ENCODE data around the gene FFAR2. TPM values are rescaled to one million over a fixed set of nuclear protein-coding genes. Genes with fewer than 3 reads are reported as not detected.
"Not testable (repeated sequence)": the region's sequence is repeated elsewhere in the genome, so short reads cannot be mapped to it uniquely, and the experiment has no call there.

The FFAR2 gene
- total RNA-seq: not detected

DNA sequence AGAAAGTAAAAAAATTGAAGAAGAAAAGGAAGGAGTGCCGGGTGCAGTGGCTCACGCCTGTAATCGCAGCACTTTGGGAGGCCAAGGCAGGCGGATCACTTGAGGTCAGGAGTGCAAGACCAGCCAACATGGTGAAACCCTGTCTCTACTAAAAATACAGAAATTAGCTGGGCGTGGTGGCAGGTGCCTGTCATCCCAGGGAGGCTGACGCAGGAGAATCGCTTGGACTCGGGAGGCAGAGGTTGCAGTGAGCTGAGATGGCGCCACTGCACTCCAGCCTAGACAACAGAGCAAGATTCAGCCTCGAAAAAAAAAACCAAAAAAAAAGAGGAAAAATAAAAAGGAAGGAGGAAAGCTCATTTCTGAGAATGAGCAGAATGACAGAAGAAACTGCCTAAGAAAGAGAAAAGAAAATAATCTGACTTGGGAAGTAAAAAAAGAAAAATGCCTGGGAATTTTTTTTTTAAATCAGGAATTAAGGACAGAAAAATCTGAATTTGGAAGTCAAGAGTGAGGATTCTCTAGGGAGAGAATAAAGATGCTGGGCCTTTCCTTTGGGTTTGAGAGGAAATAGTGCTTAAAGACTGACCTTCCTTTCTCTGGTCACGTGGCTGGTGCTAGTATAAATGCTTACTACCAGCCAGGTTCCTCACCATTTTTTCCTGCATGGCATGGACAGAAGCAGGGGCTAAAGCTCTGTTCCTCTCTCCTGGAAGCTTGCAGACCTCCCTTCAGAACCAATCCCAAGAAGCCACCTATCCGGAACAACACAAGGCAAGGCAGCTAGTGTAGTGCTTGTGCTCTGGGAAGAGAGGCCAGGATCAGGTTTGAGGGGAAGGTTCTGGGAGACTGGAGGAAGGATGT is at the start of gene FFAR2:
TSS of gene FFAR2 (plus strand) at position 652 of the 864 bp plus-strand sequence. CDS start 1,458 bp downstream, outside the sequence.
- H3K9me3 Mint-ChIP-seq: no peaks in the 10 kb centered on the region
- ATAC-seq (no peak), DNase-seq (no peak)
- H3K27me3 Mint-ChIP-seq (ENCODE audit: low read depth): peaks cover 8% of the 10 kb centered on the region
- no peaks in the 10 kb centered on the region for H3K36me3 Mint-ChIP-seq (ENCODE audit: insufficient read depth)
- peaks cover 42% of the 10 kb centered on the region for H3K4me1 Mint-ChIP-seq (ENCODE audit: low read depth)
- H3K4me3 Mint-ChIP-seq: no peak within 1 kb of the TSS

DNA sequence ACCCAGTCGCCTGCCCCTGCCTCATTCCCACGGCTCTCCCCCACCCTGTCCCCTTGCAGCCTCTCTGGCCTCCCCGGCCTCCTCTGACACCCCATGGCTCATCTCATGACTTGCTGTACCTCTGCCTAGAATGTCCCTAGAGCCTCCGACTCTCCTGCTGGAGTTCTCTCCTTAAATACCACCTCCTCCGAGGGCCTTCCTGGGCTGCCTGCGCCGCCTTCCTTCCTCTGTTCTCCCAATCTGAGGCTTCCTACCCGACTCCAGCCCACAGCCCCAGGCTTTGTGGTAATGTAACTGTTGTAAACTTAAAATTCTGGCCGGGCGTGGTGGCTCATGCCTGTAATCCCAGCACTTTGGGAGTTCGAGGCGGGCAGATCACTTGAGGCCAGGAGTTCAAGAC is 49.5 kb upstream of the FFAR2 start:
- ATAC-seq (no peak), DNase-seq (no peak)
- no peaks in the 10 kb centered on the region for H3K9me3 Mint-ChIP-seq
- H3K4me3 Mint-ChIP-seq: no peak overlapping the region
- no peaks in the 10 kb centered on the region for H3K27me3 Mint-ChIP-seq (ENCODE audit: low read depth)
- no peaks in the 10 kb centered on the region for H3K4me1 Mint-ChIP-seq (ENCODE audit: low read depth)
- no peaks in the 10 kb centered on the region for H3K36me3 Mint-ChIP-seq (ENCODE audit: insufficient read depth)

DNA sequence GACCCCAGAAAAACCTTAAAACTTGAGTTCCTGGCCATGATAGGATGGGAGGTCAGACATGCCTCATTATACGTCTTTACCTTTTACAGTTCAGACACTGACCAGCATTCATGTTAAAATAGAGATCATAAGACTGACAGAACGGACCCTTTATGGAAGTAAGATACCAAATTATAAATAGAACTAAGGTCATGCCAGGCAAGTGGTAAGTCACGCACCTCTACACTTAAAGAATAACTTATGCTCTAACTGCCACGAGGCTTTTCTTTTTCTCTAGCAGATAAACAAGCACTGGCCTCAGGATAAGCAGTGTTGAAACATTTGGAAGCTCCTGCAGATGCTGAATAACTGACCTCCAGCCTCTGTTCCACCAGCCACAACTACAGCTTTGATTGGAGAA is 48.8 kb upstream of the FFAR2 start:
- Mint-ChIP-seq H3K9me3 (no peaks in the 10 kb centered on the region), H3K27me3 (ENCODE audit: low read depth) (no peaks in the 10 kb centered on the region), H3K4me3 (no peak overlapping the region), H3K36me3 (ENCODE audit: insufficient read depth) (no peaks in the 10 kb centered on the region), H3K4me1 (ENCODE audit: low read depth) (no peaks in the 10 kb centered on the region)
- ATAC-seq: no peak
- DNase-seq: no peak

DNA sequence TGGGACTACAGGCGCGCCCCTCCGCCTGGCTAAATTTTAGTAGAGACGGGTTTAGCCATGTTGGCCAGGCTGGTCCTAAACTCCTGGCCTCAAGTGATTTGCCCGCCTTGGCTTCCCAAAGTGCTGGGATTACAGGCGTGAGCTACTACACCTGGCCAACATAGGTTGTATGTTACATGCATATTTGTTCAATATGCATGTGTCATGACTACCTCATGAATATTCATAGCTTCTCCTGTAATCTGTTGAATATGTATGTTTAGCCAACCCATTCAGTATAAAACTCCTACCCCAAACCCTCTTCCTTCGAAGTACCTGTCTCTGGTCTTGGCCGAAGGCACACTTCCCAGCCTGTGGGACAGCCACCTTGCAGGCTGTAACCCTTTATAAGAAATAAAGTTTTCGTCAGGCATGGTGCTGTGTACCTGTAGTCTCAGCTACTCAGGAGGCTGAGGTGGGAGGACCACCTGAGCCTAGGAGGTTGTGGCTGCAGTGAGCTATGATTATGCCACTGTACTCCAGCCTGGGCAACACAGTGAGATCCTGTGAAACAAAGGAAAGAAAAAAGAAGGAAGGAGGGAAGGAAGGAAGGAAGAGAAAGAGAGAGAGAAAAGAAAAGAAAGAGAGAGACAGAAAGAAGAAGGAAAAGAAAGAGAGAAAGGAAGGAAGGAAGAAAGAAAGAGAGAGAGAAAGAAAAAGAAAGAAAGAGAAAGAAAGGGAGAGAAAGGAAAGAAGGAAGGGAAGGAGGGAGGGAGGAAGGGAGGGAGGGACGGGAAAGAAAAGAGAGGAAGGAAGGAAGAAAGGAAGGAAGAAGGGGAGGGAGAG is 47.9 kb upstream of the FFAR2 start:
- H3K9me3 Mint-ChIP-seq: no peaks in the 10 kb centered on the region
- no peak for ATAC-seq
- H3K36me3 Mint-ChIP-seq (ENCODE audit: insufficient read depth): no peaks in the 10 kb centered on the region
- H3K4me3 Mint-ChIP-seq: no peak overlapping the region
- no peaks in the 10 kb centered on the region for H3K27me3 Mint-ChIP-seq (ENCODE audit: low read depth)
- H3K4me1 Mint-ChIP-seq (ENCODE audit: low read depth): peaks cover 3% of the 10 kb centered on the region
- DNase-seq: no peak

DNA sequence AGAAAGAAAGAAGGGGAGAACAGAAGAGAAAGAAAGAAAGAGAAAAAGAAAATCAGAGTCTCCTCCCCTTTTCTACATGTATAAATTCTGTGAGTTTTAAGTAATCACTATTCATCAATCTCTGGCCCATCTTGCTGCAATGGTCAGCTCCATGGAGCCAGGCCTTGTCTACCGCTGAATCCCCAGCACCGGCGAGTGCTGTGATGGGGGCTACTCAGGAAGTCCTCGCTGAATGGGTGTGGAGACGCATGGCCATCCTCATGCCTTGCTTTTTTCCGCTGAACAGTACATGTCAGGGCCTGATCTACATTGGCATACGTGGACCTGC is 47.3 kb upstream of the FFAR2 start:
- H3K9me3 Mint-ChIP-seq: no peaks in the 10 kb centered on the region
- ATAC-seq (no peak), DNase-seq (no peak)
- H3K4me3 Mint-ChIP-seq: no peak overlapping the region
- no peaks in the 10 kb centered on the region for H3K27me3 Mint-ChIP-seq (ENCODE audit: low read depth)
- peaks cover 5% of the 10 kb centered on the region for H3K4me1 Mint-ChIP-seq (ENCODE audit: low read depth)
- no peaks in the 10 kb centered on the region for H3K36me3 Mint-ChIP-seq (ENCODE audit: insufficient read depth)

DNA sequence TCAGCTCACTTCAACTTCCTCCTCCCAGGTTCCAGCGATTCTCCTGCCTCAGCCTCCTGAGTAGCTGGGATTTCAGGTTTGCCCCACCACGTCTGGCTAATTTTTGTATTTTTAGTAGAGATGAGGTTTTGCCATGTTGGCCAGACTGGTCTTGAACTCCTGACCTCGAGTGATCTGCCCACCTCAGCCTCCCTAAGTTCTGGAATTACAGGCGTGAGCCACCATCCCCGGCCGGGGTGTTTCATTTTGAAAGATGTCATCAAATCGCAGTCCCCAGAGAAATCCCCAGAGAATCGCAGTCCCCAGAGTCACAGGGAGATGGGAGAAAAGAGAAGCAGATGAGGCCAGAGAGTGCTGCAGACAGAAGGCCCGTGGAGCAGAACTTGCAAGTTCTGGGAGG is 46.6 kb upstream of the FFAR2 start:
- H3K4me1 Mint-ChIP-seq (ENCODE audit: low read depth); H3K4me3 Mint-ChIP-seq; H3K36me3 Mint-ChIP-seq (ENCODE audit: insufficient read depth); H3K9me3 Mint-ChIP-seq; DNase-seq; ATAC-seq; H3K27me3 Mint-ChIP-seq (ENCODE audit: low read depth): not testable (repeated sequence)

DNA sequence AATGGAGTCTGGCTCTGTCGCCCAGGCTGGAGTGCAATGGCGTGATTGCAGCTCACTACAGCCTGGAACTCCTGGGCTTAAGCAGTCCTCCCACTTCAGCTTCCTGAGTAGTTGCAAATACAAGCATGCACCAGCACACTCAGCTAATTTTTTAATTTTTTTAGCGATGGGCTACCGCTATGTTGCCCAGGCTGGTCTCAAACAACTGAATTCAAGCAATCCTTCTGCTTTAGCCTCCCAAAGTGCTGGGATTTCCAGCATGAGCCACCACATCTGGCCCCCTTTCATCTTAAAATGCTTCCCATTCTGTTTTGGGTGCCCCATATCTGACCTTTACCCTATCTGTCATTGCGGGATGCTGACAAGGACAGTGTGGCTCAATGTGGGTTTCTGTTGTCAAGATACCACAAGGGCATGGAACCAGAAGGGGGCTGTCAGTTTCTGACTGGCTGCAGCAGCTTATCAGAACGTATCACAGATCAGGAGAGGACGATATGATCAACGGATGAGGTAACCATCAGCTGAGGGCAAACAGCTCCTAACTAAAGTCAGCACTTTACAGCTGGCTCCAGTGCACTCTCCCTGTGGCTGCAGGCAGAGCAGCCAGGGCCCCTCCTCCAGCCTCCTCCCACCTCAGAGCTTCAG is 44.8 kb upstream of the FFAR2 start:
- no peak for DNase-seq
- no peaks in the 10 kb centered on the region for H3K36me3 Mint-ChIP-seq (ENCODE audit: insufficient read depth)
- peak in 1 of 2 donors; percentile 52 for ATAC-seq
- H3K9me3 Mint-ChIP-seq: no peaks in the 10 kb centered on the region
- H3K4me3 Mint-ChIP-seq: no peak overlapping the region
- H3K4me1 Mint-ChIP-seq (ENCODE audit: low read depth): peaks cover 5% of the 10 kb centered on the region
- H3K27me3 Mint-ChIP-seq (ENCODE audit: low read depth): no peaks in the 10 kb centered on the region

- DNase-seq: no peak
- Mint-ChIP-seq H3K27me3 (ENCODE audit: low read depth) (no peaks in the 10 kb centered on the region), H3K9me3 (no peaks in the 10 kb centered on the region), H3K4me1 (ENCODE audit: low read depth) (peaks cover 5% of the 10 kb centered on the region), H3K36me3 (ENCODE audit: insufficient read depth) (no peaks in the 10 kb centered on the region), H3K4me3 (no peak overlapping the region)
- ATAC-seq: peak; percentile 86 to 91
These were observed 43.0 kb upstream of the FFAR2 start for GRCh38 chr19:35404879-35405622.

GRCh38 chr19:35407619-35408018 is 40.4 kb upstream of the FFAR2 start:
- H3K4me3 Mint-ChIP-seq: no peak overlapping the region
- DNase-seq: no peak
- peaks cover 2% of the 10 kb centered on the region for H3K27me3 Mint-ChIP-seq (ENCODE audit: low read depth)
- peaks cover 5% of the 10 kb centered on the region for H3K4me1 Mint-ChIP-seq (ENCODE audit: low read depth)
- H3K36me3 Mint-ChIP-seq (ENCODE audit: insufficient read depth): no peaks in the 10 kb centered on the region
- H3K9me3 Mint-ChIP-seq: no peaks in the 10 kb centered on the region
- ATAC-seq: no peak

GRCh38 chr19:35408284-35409171 is 39.5 kb upstream of the FFAR2 start:
- no peaks in the 10 kb centered on the region for H3K36me3 Mint-ChIP-seq (ENCODE audit: insufficient read depth)
- DNase-seq (no peak), ATAC-seq (no peak)
- H3K27me3 Mint-ChIP-seq (ENCODE audit: low read depth): peaks cover 7% of the 10 kb centered on the region
- peaks cover 5% of the 10 kb centered on the region for H3K4me1 Mint-ChIP-seq (ENCODE audit: low read depth)
- H3K4me3 Mint-ChIP-seq: no peak overlapping the region
- no peaks in the 10 kb centered on the region for H3K9me3 Mint-ChIP-seq

- no peak overlapping the region for H3K4me3 Mint-ChIP-seq
- H3K36me3 Mint-ChIP-seq (ENCODE audit: insufficient read depth): no peaks in the 10 kb centered on the region
- DNase-seq: no peak
- no peak for ATAC-seq
- peaks cover 10% of the 10 kb centered on the region for H3K27me3 Mint-ChIP-seq (ENCODE audit: low read depth)
- no peaks in the 10 kb centered on the region for H3K9me3 Mint-ChIP-seq
- peaks cover 5% of the 10 kb centered on the region for H3K4me1 Mint-ChIP-seq (ENCODE audit: low read depth)
These were observed 38.9 kb upstream of the FFAR2 start for GRCh38 chr19:35409191-35409590.

DNA sequence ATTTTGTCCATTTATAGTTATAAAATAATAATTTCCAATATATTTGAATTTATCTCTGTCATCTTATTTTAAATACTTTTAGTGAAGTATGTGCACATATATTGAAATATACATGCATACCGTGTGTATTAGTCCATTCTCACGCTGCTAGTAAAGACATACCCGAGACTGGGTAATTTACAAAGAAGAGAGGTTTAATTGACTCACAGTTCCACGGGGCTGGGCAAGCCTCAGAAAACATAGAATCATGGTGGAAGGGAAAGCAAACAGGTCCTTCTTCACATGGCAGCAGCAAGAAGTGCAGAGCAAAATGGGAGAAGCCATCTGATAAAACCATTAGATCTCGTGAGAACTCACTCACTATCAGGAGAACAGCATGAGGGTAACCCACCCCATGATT is 37.6 kb upstream of the FFAR2 start:
- H3K36me3 Mint-ChIP-seq (ENCODE audit: insufficient read depth): no peaks in the 10 kb centered on the region
- ATAC-seq (no peak), DNase-seq (no peak)
- peaks cover 16% of the 10 kb centered on the region for H3K27me3 Mint-ChIP-seq (ENCODE audit: low read depth)
- no peaks in the 10 kb centered on the region for H3K4me1 Mint-ChIP-seq (ENCODE audit: low read depth)
- no peak overlapping the region for H3K4me3 Mint-ChIP-seq
- H3K9me3 Mint-ChIP-seq: no peaks in the 10 kb centered on the region

GRCh38 chr19:35414442-35414841 is 33.6 kb upstream of the FFAR2 start:
- no peak for ATAC-seq
- Mint-ChIP-seq H3K27me3 (ENCODE audit: low read depth) (peaks cover 37% of the 10 kb centered on the region), H3K9me3 (no peaks in the 10 kb centered on the region), H3K36me3 (ENCODE audit: insufficient read depth) (no peaks in the 10 kb centered on the region), H3K4me3 (no peak overlapping the region), H3K4me1 (ENCODE audit: low read depth) (no peaks in the 10 kb centered on the region)
- DNase-seq: no peak

Data from activated T-cell treated with anti-CD3 and anti-CD28 coated beads, Interleukin-2, amount 50 U/mL, for 4 hours (primary cell).